Measurements from ENCODE around the gene GLO1. TPM values are rescaled to one million over a fixed set of nuclear protein-coding genes. Genes with fewer than 3 reads are reported as not detected.
A peak's percentile ranks its signal among the peaks of the same experiment; 100 is the strongest.

Gene GLO1
- total RNA-seq (67.3 TPM), polyA plus RNA-seq (ENCODE audit: insufficient read depth, low read depth, low replicate concordance) (126 TPM)
- long read RNA-seq, donor 1, transcript GLO1-201 (6 exons, 2,012 nt), result major isoform, 24 of 33 reads
- long read RNA-seq, donor 1, partial matches to known transcripts, result 7 of 33 reads
- long read RNA-seq, donor 1, other reads (novel, unspliced or antisense), result 0 of 33 reads
- long read RNA-seq, donor 2, transcript GLO1-201 (6 exons, 2,012 nt), result major isoform, 38 of 46 reads
- long read RNA-seq, donor 2, partial matches to known transcripts, result 8 of 46 reads
- long read RNA-seq, donor 2, other reads (novel, unspliced or antisense), result 0 of 46 reads
- long read RNA-seq, donor 3, transcript GLO1-201 (6 exons, 2,012 nt), result major isoform, 62 of 70 reads
- long read RNA-seq, donor 3, partial matches to known transcripts, result 8 of 70 reads
- long read RNA-seq, donor 3, other reads (novel, unspliced or antisense), result 0 of 70 reads
- long read RNA-seq, donor 4, transcript GLO1-201 (6 exons, 2,012 nt), result major isoform, 24 of 25 reads
- long read RNA-seq, donor 4, partial matches to known transcripts, result 0 of 25 reads
- long read RNA-seq, donor 4, other reads (novel, unspliced or antisense), result 0 of 25 reads
- long read RNA-seq, donor 5, transcript GLO1-201 (6 exons, 2,012 nt), result major isoform, 6 of 6 reads
- long read RNA-seq, donor 5, partial matches to known transcripts, result 0 of 6 reads
- long read RNA-seq, donor 5, other reads (novel, unspliced or antisense), result 0 of 6 reads
- long read RNA-seq, donor 6, transcript GLO1-201 (6 exons, 2,012 nt), result major isoform, 99 of 99 reads
- long read RNA-seq, donor 6, partial matches to known transcripts, result 0 of 99 reads
- long read RNA-seq, donor 6, other reads (novel, unspliced or antisense), result 0 of 99 reads
- long read RNA-seq, donor 7, transcript GLO1-201 (6 exons, 2,012 nt), result major isoform, 45 of 49 reads
- long read RNA-seq, donor 7, partial matches to known transcripts, result 4 of 49 reads
- long read RNA-seq, donor 7, other reads (novel, unspliced or antisense), result 0 of 49 reads
- long read RNA-seq, donor 8, transcript GLO1-201 (6 exons, 2,012 nt), result major isoform, 35 of 85 reads
- long read RNA-seq, donor 8, partial matches to known transcripts, result 49 of 85 reads
- long read RNA-seq, donor 8, other reads (novel, unspliced or antisense), result 0 of 85 reads
- long read RNA-seq, donor 9, transcript GLO1-201 (6 exons, 2,012 nt), result major isoform, 19 of 39 reads
- long read RNA-seq, donor 9, partial matches to known transcripts, result 19 of 39 reads
- long read RNA-seq, donor 9, other reads (novel, unspliced or antisense), result 0 of 39 reads
- long read RNA-seq, donor 10, transcript GLO1-201 (6 exons, 2,012 nt), result major isoform, 31 of 38 reads
- long read RNA-seq, donor 10, partial matches to known transcripts, result 6 of 38 reads
- long read RNA-seq, donor 10, other reads (novel, unspliced or antisense), result 0 of 38 reads

DNA sequence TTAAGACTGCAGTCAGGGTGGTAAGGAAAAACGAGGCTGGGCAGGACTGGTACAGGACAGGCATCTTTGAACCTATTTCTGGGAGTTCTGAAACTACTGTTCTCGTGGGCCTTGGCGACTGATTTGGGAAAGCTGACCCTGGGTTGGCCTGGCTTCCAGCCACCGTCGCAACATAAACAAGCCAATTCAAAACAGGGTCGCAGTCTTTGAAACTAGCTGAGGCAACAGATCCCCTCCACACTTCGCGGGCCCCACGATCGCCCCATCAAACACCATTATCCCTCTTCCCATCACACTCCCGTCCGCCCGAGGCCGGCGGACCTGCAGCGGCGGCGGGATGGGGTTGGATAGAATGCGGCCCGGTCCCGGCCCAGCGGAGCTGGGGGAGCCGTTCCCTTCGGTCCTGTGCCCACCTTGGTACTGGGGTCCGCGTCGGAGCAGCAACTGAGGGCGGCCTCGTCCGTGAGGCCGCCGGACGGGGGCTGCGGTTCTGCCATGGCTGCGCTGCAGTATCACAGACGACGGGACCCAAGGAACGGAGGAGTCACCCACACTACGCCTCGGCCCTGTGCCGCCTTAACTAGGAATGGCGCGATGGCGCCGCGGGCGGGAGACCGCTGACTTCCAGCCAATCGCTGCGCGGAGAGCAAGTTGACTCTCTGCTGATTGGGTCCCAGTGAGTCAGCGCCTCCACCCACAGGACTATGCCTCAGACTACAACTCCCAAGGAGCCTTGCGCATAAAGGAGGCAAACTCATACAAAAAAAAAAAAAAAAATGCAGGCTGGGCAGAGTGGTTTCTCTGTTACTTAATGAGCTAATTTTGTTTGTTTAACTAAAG is at the start of gene GLO1:
TSS of gene GLO1 (minus strand) at position 588 of the 840 bp plus-strand sequence. CDS start at position 497, 91 bp downstream.
- no peaks in the 10 kb centered on the region for H3K9me3 ChIP-seq (ENCODE audit: control insufficient read depth in 2 of 3, insufficient read depth in 1 of 3, low read length in 3 of 3)
- FAIRE-seq, result peak; percentile 96
- peak within 1 kb of the TSS; percentile 89 to 93 for H3K27ac ChIP-seq (ENCODE audit: low read depth in 2 of 2, low read length in 2 of 2)
- intact Hi-C loops (cut with DNase I), result no loop called here
- DNase-seq, result peak; percentile 98 to 99 (median 99)
- H3K4me1 ChIP-seq (ENCODE audit: control insufficient read depth in 2 of 3, insufficient read depth in 2 of 3, low read depth in 1 of 3, low read length in 3 of 3), result no peaks in the 10 kb centered on the region
- peaks cover 0 to 2% (median 0%) of the 10 kb centered on the region in 3 donors for H3K36me3 ChIP-seq (ENCODE audit: control insufficient read depth in 2 of 3, insufficient read depth in 3 of 3, low read length in 3 of 3)
- no peaks in the 10 kb centered on the region for H3K27me3 ChIP-seq (ENCODE audit: control insufficient read depth, insufficient read depth, low read length)
- TF ChIP-seq, protein P1, sequence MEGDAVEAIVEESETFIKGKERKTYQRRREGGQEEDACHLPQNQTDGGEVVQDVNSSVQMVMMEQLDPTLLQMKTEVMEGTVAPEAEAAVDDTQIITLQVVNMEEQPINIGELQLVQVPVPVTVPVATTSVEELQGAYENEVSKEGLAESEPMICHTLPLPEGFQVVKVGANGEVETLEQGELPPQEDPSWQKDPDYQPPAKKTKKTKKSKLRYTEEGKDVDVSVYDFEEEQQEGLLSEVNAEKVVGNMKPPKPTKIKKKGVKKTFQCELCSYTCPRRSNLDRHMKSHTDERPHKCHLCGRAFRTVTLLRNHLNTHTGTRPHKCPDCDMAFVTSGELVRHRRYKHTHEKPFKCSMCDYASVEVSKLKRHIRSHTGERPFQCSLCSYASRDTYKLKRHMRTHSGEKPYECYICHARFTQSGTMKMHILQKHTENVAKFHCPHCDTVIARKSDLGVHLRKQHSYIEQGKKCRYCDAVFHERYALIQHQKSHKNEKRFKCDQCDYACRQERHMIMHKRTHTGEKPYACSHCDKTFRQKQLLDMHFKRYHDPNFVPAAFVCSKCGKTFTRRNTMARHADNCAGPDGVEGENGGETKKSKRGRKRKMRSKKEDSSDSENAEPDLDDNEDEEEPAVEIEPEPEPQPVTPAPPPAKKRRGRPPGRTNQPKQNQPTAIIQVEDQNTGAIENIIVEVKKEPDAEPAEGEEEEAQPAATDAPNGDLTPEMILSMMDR (IDR thresholded peaks at IDR 0.05; ENCODE audit: borderline replicate concordance, extremely low read depth, insufficient read depth), result no peak
- peak within 1 kb of the TSS; percentile 50 to 84 (median 81) for H3K9ac ChIP-seq (ENCODE audit: low read length in 3 of 3)
- H3K4me3 ChIP-seq (ENCODE audit: low read length in 3 of 3), result peak within 1 kb of the TSS; percentile 72 to 89 (median 84)

DNA sequence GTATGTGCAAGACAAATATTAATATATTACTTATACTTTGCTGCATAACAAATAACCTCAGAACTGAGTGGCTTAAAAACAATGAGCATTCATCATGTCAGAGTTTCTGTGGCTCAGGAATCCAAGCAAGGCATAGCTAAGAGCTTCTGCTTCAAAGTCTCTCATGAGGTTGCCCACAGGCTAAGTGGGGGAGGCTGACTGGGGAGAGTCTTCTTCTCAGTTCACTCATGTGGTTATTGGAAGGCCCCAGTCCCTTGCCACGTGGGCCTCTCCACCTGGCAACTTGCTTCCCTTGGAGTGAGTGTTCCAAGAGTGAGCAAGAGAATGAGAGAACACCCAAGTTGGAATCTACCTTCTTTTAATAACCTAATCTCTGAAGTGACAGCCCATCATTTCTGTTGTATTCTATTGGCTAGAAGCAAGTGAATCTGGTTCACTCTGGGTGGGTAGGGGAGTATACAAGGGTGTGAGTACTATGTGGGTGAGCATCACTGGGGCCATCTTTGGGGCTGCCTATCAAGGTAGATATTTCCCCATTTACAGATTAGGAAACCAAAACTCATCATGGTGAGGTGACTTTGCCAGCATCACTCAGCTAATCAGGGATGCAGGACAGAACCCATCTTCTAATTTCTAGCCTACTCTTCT is 48.1 kb upstream of the GLO1 start:
- FAIRE-seq (no peak), DNase-seq (no peak)
- H3K9me3 ChIP-seq (ENCODE audit: control insufficient read depth in 2 of 3, insufficient read depth in 1 of 3, low read length in 3 of 3), result no peaks in the 10 kb centered on the region
- H3K36me3 ChIP-seq (ENCODE audit: control insufficient read depth in 2 of 3, insufficient read depth in 3 of 3, low read length in 3 of 3), result no peaks in the 10 kb centered on the region
- intact Hi-C loops (cut with DNase I), result no loop called here
- no peak overlapping the region for H3K27ac ChIP-seq (ENCODE audit: low read depth in 2 of 2, low read length in 2 of 2)
- H3K4me1 ChIP-seq (ENCODE audit: control insufficient read depth in 2 of 3, insufficient read depth in 2 of 3, low read depth in 1 of 3, low read length in 3 of 3), result no peaks in the 10 kb centered on the region
- no peak overlapping the region for H3K9ac ChIP-seq (ENCODE audit: low read length in 3 of 3)
- H3K4me3 ChIP-seq (ENCODE audit: low read length in 3 of 3), result no peak overlapping the region
- TF ChIP-seq, protein P1 (IDR thresholded peaks at IDR 0.05; ENCODE audit: borderline replicate concordance, extremely low read depth, insufficient read depth), result no peak
- H3K27me3 ChIP-seq (ENCODE audit: control insufficient read depth, insufficient read depth, low read length), result no peaks in the 10 kb centered on the region

Measured in kidney (tissue), 22 donors.